ENCODE results near the gene GID4.
A peak's percentile ranks its signal among the peaks of the same experiment; 100 is the strongest.

The GID4 gene

DNA sequence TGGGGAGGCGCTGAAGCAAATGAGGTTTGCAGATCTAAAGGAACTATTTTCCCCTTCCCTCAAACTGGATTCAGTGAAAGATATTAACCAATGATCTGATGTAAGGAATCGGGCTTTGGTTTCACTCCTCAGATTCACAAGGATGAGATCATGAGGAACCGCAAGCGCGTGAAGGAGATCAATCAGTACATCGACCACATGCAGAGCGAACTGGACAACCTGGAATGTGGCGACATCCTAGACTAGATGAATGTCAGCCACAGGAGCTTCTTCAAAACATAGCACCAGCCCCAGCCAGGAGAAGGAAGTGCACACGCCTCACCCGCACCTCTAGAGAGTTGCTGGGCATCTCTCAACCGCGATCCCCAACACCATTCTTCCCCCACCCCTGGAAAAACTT, 22.8 kb upstream of the GID4 start:
- H3K27me3 ChIP-seq (ENCODE audit: control insufficient read depth in 3 of 3, insufficient read depth in 3 of 3, low read depth in 1 of 3, low read length in 3 of 3), result no peaks in the 10 kb centered on the region
- H3K23ac ChIP-seq (ENCODE audit: low read depth, low read length, poor library complexity), result no peak overlapping the region
- H3K9me3 ChIP-seq (replicated peaks in 1 of 2; ENCODE audit: control insufficient read depth in 2 of 2, insufficient read depth in 1 of 2, low read depth in 1 of 2, low read length in 2 of 2), result peaks cover 0 to 2% of the 10 kb centered on the region in 2 donors
- no peak overlapping the region for H3K9ac ChIP-seq (ENCODE audit: low read depth, low read length, poor library complexity)
- WGBS, 2 donors (ENCODE audit: extremely low coverage in 2 of 2, insufficient read length in 2 of 2, insufficient replicate concordance in 1 of 2), result no CpG with 5 or more reads among the region's 12 CpGs
- no peak for DNase-seq (ENCODE audit: low spot score)
- H3K4ac ChIP-seq (ENCODE audit: low read length), result no peak overlapping the region
- H3K4me1 ChIP-seq (ENCODE audit: control insufficient read depth in 2 of 2, insufficient read depth in 1 of 2, low read depth in 1 of 2, low read length in 2 of 2), result peaks cover 0 to 8% of the 10 kb centered on the region in 2 donors
- H2BK15ac ChIP-seq (ENCODE audit: low read length), result no peak overlapping the region
- no peak overlapping the region for H2BK12ac ChIP-seq (ENCODE audit: low read length)
- no peak overlapping the region for H2BK120ac ChIP-seq (ENCODE audit: low read depth, low read length)
- no peak overlapping the region for H3K27ac ChIP-seq (replicated peaks; ENCODE audit: low read length)
- H3K18ac ChIP-seq (ENCODE audit: low read length), result no peak overlapping the region
- no peak overlapping the region for H4K8ac ChIP-seq (ENCODE audit: low read depth, low read length)
- H3K4me3 ChIP-seq (ENCODE audit: low read length in 2 of 2), result no peak overlapping the region
- no peak overlapping the region for H4K91ac ChIP-seq (ENCODE audit: low read depth, low read length, poor library complexity)
- H2AFZ ChIP-seq (ENCODE audit: low read length), result no peak overlapping the region
- H3K36me3 ChIP-seq (replicated peaks in 1 of 2; ENCODE audit: control insufficient read depth in 2 of 2, insufficient read depth in 2 of 2, low read length in 2 of 2), result peaks cover 9% of the 10 kb centered on the region in 2 donors
- H3K79me1 ChIP-seq (ENCODE audit: low read depth, low read length), result no peaks in the 10 kb centered on the region
- no peak overlapping the region for H3K4me2 ChIP-seq (ENCODE audit: insufficient read depth, low read length, poor library complexity, severe bottlenecking)
- H3K14ac ChIP-seq (ENCODE audit: low read length), result no peak overlapping the region
- no peak overlapping the region for H2AK5ac ChIP-seq (ENCODE audit: low read depth, low read length)
- no peak overlapping the region for H2BK5ac ChIP-seq (ENCODE audit: low read length)

DNA sequence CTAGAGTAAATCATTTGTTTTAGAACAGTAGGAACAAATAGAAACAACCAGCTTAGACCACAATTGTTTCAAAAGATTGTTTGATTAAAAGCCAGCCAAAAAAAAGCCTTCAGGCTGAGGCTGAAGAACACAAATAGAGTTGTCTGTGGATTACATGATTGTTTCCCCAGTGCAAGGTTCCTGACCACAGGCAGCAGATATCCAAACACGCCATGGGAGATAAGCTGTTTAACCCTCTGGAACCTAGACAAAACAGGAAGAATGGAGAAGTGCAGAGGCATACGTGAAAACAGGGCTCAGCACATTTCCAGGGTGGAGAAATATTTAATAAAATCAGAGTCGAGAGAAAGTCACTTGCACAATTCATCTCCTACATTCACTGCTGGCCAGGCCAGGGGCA, 21.2 kb upstream of the GID4 start:
- H3K4me1 ChIP-seq (ENCODE audit: control insufficient read depth in 2 of 2, insufficient read depth in 1 of 2, low read depth in 1 of 2, low read length in 2 of 2), result peaks cover 0 to 8% of the 10 kb centered on the region in 2 donors
- no peak overlapping the region for H3K4ac ChIP-seq (ENCODE audit: low read length)
- H2AFZ ChIP-seq (ENCODE audit: low read length), result no peak overlapping the region
- peaks cover 8 to 9% of the 10 kb centered on the region in 2 donors for H3K36me3 ChIP-seq (replicated peaks in 1 of 2; ENCODE audit: control insufficient read depth in 2 of 2, insufficient read depth in 2 of 2, low read length in 2 of 2)
- H4K8ac ChIP-seq (ENCODE audit: low read depth, low read length), result no peak overlapping the region
- H3K4me3 ChIP-seq (ENCODE audit: low read length in 2 of 2), result no peak overlapping the region
- H3K79me1 ChIP-seq (ENCODE audit: low read depth, low read length), result no peaks in the 10 kb centered on the region
- no peak overlapping the region for H3K14ac ChIP-seq (ENCODE audit: low read length)
- H3K4me2 ChIP-seq (ENCODE audit: insufficient read depth, low read length, poor library complexity, severe bottlenecking), result no peak overlapping the region
- H2BK120ac ChIP-seq (ENCODE audit: low read depth, low read length), result no peak overlapping the region
- H3K18ac ChIP-seq (ENCODE audit: low read length), result no peak overlapping the region
- H3K9ac ChIP-seq (ENCODE audit: low read depth, low read length, poor library complexity), result no peak overlapping the region
- H3K27me3 ChIP-seq (ENCODE audit: control insufficient read depth in 3 of 3, insufficient read depth in 3 of 3, low read depth in 1 of 3, low read length in 3 of 3), result no peaks in the 10 kb centered on the region
- H3K9me3 ChIP-seq (replicated peaks in 1 of 2; ENCODE audit: control insufficient read depth in 2 of 2, insufficient read depth in 1 of 2, low read depth in 1 of 2, low read length in 2 of 2), result peaks cover 0 to 2% of the 10 kb centered on the region in 2 donors
- peak overlapping the region; percentile 26 for H2BK5ac ChIP-seq (ENCODE audit: low read length)
- H2AK5ac ChIP-seq (ENCODE audit: low read depth, low read length), result no peak overlapping the region
- H3K27ac ChIP-seq (replicated peaks; ENCODE audit: low read length), result no peak overlapping the region
- no peak overlapping the region for H3K23ac ChIP-seq (ENCODE audit: low read depth, low read length, poor library complexity)
- no peak overlapping the region for H4K91ac ChIP-seq (ENCODE audit: low read depth, low read length, poor library complexity)
- no peak overlapping the region for H2BK12ac ChIP-seq (ENCODE audit: low read length)
- H2BK15ac ChIP-seq (ENCODE audit: low read length), result no peak overlapping the region
- no peak for DNase-seq (ENCODE audit: low spot score)
- no CpG with 5 or more reads among the region's 3 CpGs for WGBS, 2 donors (ENCODE audit: extremely low coverage in 2 of 2, insufficient read length in 2 of 2, insufficient replicate concordance in 1 of 2)

DNA sequence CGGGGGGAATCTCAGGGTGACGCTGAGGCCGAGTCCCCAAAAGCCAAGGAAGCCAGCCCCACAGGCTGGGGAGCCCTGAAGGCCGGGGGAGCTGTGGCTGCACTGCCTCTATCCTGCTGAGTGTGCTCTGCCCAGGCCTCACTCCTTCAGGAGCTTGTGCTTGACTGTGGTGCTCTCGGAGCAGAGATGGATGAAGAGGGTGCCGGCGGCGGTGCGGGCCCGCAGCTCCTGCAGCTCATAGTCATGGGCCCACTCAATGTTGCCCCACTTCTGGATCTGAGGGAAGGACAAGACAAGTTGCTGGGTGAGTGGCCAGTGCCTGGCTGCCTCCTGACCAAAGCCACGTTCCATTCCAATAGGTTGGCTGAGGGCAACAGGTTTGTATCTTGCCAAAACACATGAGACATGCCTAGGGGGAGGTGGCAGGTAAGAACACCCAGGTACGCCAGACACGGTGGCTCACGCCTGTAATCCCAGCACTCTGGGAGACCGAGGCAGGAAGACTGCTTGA, 20.7 kb upstream of the GID4 start:
- Histone ChIP-seq H2AK5ac (ENCODE audit: low read depth, low read length) (no peak overlapping the region), H3K79me1 (ENCODE audit: low read depth, low read length) (no peaks in the 10 kb centered on the region), H3K36me3 (replicated peaks in 1 of 2; ENCODE audit: control insufficient read depth in 2 of 2, insufficient read depth in 2 of 2, low read length in 2 of 2) (peaks cover 8 to 9% of the 10 kb centered on the region in 2 donors), H3K14ac (ENCODE audit: low read length) (no peak overlapping the region), H3K27ac (replicated peaks; ENCODE audit: low read length) (no peak overlapping the region), H3K27me3 (ENCODE audit: control insufficient read depth in 3 of 3, insufficient read depth in 3 of 3, low read depth in 1 of 3, low read length in 3 of 3) (no peaks in the 10 kb centered on the region), H4K8ac (ENCODE audit: low read depth, low read length) (peak overlapping the region; percentile 97), H3K9ac (ENCODE audit: low read depth, low read length, poor library complexity) (no peak overlapping the region), H3K18ac (ENCODE audit: low read length) (no peak overlapping the region), H3K4me1 (ENCODE audit: control insufficient read depth in 2 of 2, insufficient read depth in 1 of 2, low read depth in 1 of 2, low read length in 2 of 2) (peaks cover 0 to 8% of the 10 kb centered on the region in 2 donors), H3K9me3 (replicated peaks in 1 of 2; ENCODE audit: control insufficient read depth in 2 of 2, insufficient read depth in 1 of 2, low read depth in 1 of 2, low read length in 2 of 2) (peaks cover 0 to 2% of the 10 kb centered on the region in 2 donors), H2BK5ac (ENCODE audit: low read length) (peak overlapping the region; percentile 26), H3K4ac (ENCODE audit: low read length) (no peak overlapping the region), H3K4me3 (ENCODE audit: low read length in 2 of 2) (no peak overlapping the region), H3K4me2 (ENCODE audit: insufficient read depth, low read length, poor library complexity, severe bottlenecking) (no peak overlapping the region), H3K23ac (ENCODE audit: low read depth, low read length, poor library complexity) (peak overlapping the region; percentile 67), H2BK120ac (ENCODE audit: low read depth, low read length) (no peak overlapping the region), H2AFZ (ENCODE audit: low read length) (no peak overlapping the region), H2BK12ac (ENCODE audit: low read length) (no peak overlapping the region), H4K91ac (ENCODE audit: low read depth, low read length, poor library complexity) (no peak overlapping the region), H2BK15ac (ENCODE audit: low read length) (no peak overlapping the region)
- no CpG with 5 or more reads among the region's 15 CpGs for WGBS, 2 donors (ENCODE audit: extremely low coverage in 2 of 2, insufficient read length in 2 of 2, insufficient replicate concordance in 1 of 2)
- no peak for DNase-seq (ENCODE audit: low spot score)

DNA sequence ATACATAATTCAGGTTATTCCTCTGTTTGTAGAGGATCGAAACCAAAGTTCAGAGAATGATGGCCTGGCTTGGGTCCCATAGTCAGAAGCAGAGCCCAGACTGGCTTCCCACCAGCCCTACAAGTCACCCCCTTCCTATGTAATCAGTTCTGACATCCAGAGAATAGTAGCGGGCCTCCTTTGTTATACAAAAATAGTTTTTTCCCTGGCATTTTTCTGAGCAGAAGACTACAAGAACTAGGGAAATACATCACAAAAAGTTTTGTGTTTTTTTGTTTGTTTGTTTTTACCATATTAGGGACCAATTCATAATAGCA, 19.4 kb upstream of the GID4 start:
- Histone ChIP-seq H2AFZ (ENCODE audit: low read length) (no peak overlapping the region), H4K8ac (ENCODE audit: low read depth, low read length) (no peak overlapping the region), H3K9me3 (replicated peaks in 1 of 2; ENCODE audit: control insufficient read depth in 2 of 2, insufficient read depth in 1 of 2, low read depth in 1 of 2, low read length in 2 of 2) (peaks cover 0 to 2% of the 10 kb centered on the region in 2 donors), H3K23ac (ENCODE audit: low read depth, low read length, poor library complexity) (no peak overlapping the region), H3K27me3 (ENCODE audit: control insufficient read depth in 3 of 3, insufficient read depth in 3 of 3, low read depth in 1 of 3, low read length in 3 of 3) (no peaks in the 10 kb centered on the region), H3K36me3 (replicated peaks in 1 of 2; ENCODE audit: control insufficient read depth in 2 of 2, insufficient read depth in 2 of 2, low read length in 2 of 2) (peaks cover 8 to 9% of the 10 kb centered on the region in 2 donors), H2BK5ac (ENCODE audit: low read length) (no peak overlapping the region), H2BK15ac (ENCODE audit: low read length) (no peak overlapping the region), H3K4me3 (ENCODE audit: low read length in 2 of 2) (no peak overlapping the region), H4K91ac (ENCODE audit: low read depth, low read length, poor library complexity) (no peak overlapping the region), H3K14ac (ENCODE audit: low read length) (no peak overlapping the region), H3K18ac (ENCODE audit: low read length) (no peak overlapping the region), H3K79me1 (ENCODE audit: low read depth, low read length) (no peaks in the 10 kb centered on the region), H2AK5ac (ENCODE audit: low read depth, low read length) (no peak overlapping the region), H2BK120ac (ENCODE audit: low read depth, low read length) (no peak overlapping the region), H3K9ac (ENCODE audit: low read depth, low read length, poor library complexity) (no peak overlapping the region), H3K4me2 (ENCODE audit: insufficient read depth, low read length, poor library complexity, severe bottlenecking) (no peak overlapping the region), H2BK12ac (ENCODE audit: low read length) (no peak overlapping the region), H3K27ac (replicated peaks; ENCODE audit: low read length) (no peak overlapping the region), H3K4ac (ENCODE audit: low read length) (no peak overlapping the region), H3K4me1 (ENCODE audit: control insufficient read depth in 2 of 2, insufficient read depth in 1 of 2, low read depth in 1 of 2, low read length in 2 of 2) (peaks cover 0 to 8% of the 10 kb centered on the region in 2 donors)
- no peak for DNase-seq (ENCODE audit: low spot score)
- no CpG with 5 or more reads among the region's 2 CpGs for WGBS, 2 donors (ENCODE audit: extremely low coverage in 2 of 2, insufficient read length in 2 of 2, insufficient replicate concordance in 1 of 2)
